GM18858 (cell line): Measurements from ENCODE around the gene SPINT2.
A peak's percentile ranks its signal among the peaks of the same experiment; 100 is the strongest.

Source experiments
- ATAC-seq: cut with Tn5 transposase; IDR thresholded peaks from one replicate; pipeline ENCODE4 v1.9.1; 2021; ENCODE audit not compliant: unreplicated experiment

The SPINT2 gene

GRCh38 chr19:38291855-38292254 is 27.5 kb downstream of the SPINT2 start:
- no peak for ATAC-seq

DNA sequence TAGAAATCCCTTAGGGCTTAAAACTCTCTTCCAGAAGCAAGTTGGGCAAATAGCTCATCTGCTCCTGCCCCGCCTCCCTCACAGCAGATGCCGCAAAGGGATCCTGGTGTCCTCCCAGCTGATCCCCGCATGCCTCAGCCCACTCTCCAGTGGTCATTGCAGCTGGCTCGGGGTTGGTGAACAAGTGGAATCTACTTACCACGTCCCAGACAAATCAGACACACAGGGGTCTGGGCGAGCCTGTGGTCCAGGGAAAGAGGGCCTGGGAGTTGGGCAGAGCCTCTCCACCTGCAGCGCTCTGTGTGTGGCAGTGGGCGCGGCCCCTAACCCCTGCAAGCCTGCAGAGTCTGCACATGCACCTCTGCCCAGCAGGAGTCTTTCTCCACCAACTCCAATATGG is 28.9 kb downstream of the SPINT2 start:
- ATAC-seq = no peak

- ATAC-seq = no peak
Measured at GRCh38 chr19:38294090-38294489, 29.7 kb downstream of the SPINT2 start.

DNA sequence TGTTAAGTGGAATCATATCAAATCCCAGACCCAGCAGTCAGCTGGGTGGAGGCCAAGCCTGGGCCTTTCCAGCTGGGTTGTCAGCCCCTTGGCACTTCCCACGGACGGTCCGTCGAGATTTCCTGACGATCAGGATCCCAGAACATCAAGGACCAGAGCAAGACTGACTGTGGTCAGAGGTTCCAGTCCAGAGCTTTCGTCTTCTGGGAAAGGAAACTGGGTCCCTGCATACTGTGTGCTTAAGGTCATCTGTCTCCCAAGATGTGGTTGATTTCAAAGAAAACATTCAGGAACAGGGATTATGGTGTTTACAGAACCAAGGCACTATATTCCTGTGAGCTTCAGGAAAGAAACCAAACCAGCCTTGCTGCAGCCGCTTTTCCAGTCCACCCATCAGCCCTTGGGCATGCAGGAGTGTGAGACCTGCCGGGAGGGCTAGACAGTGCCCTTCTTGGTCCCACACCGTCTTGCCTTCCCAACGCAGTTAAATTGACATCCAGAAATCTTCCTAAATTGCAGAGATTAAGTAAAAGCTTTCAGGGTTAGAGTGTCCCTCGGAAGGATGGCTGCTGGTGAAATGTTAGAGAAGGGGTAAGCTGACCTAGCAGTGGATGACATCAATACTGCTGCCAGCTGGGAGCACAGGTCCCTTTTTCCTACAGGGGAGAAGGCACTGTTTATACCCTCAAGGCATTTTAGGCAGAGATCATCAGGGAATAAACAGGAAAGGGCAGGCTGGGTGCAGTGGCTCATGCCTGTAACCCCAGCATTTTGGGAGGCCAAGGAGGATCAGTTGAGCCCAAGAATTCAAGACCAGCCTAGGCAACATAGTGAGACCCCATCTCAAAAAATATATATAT is 34.7 kb downstream of the SPINT2 start:
- no peak for ATAC-seq

DNA sequence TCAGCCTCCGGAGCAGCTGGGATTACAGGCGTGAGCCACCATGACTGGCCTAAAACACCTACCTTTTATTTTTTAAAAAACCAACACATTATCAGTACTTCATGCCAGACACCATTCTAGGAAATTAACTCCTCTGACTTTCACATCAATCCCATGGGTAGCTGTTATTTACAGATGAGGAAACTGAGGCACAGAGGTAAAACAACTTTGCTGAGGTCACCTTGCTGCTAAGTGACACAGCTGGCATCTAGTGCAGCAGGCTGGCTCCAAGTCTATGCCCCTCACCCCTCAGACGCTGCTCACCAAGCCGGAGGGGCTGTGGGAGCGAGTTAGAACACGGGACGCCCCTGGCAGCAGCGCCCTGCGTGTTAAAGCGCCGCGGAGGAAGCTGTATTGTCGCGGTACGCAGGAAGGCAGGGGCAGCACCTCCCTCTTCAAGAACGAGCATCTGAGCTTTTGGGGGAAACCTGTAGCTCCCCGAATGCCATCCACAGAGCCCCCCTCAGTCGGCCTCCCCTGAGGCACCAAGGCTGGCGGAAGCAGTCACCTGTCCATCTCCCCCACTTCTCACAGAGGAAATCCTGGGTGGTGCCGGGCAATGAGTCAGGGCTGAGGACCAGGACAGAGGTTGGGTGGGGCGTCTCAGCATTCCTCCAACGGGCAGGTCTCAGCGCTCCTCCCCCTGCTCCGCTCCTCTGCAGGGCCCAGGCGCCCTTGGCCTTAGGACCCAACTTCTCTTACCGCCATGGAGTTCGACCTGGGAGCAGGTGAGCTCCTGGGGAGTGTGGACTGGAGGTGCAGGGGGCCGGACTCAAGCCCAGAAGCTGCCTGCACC is 39.4 kb downstream of the SPINT2 start, which contains the start of gene C19orf33:
Gene C19orf33 (plus strand): TSS at position 735 of the 835 bp plus-strand sequence. CDS start 11 bp downstream, at position 746.
- no peak for ATAC-seq

- ATAC-seq = no peak
Measured at GRCh38 chr19:38304352-38304865, 40.0 kb downstream of the SPINT2 start.

GRCh38 chr19:38304866-38305429 is 40.6 kb downstream of the SPINT2 start:
- no peak for ATAC-seq

- ATAC-seq = no peak
Measured at GRCh38 chr19:38306236-38306635, 41.9 kb downstream of the SPINT2 start.

- no peak for ATAC-seq
Measured at GRCh38 chr19:38307076-38307475, 42.7 kb downstream of the SPINT2 start.

GRCh38 chr19:38307597-38307996 is 43.2 kb downstream of the SPINT2 start:
- no peak for ATAC-seq

GRCh38 chr19:38308006-38308766 is 43.8 kb downstream of the SPINT2 start:
- no peak for ATAC-seq

GRCh38 chr19:38308926-38309614 is 44.7 kb downstream of the SPINT2 start:
- no peak for ATAC-seq

DNA sequence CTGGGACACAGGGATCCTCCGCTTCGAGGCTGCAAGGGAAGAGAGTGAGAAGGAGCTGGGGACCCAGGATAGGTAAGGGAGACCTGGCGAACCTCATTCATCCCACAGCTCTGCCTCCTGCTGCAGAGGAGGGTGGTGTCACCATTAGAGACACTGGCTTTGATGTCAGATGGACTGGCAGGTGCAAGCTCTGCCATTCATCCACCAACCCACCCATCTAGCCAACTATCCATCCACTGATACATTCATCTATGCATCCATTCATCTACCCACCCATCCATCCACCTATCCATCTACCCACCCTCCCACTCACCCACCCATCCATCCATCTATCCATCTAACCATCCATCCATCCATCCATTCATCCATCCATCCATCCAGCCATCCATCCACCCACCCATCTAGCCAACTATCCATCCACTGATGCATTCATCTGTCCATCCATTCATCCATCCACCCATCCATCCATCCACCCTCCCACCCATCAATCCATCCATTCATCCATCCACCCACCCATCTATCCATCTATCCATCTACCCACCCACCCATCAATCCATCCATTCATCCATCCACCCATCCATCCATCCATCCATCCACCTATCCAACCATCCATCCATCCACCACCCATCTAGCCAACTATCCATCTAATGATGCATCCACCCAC is 45.4 kb downstream of the SPINT2 start:
- ATAC-seq = no peak

DNA sequence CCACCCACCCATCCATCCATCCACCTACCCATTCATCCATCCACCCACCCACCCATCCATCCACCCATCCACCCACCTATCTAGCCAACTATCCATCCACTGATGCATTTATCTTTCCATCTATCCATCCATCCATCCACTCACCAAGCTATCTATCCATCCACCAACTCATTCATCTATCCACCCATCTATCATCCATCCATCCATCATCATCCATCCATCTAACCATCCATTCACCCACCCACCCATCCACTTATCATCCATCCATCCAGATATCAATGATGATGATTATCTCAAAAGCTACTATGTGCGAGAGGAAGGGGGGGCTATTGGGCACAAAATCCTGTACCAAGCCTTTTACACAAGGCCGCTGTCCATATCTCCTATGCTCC is 45.9 kb downstream of the SPINT2 start:
- ATAC-seq = no peak

- ATAC-seq = no peak
Measured at GRCh38 chr19:38310986-38311385, 46.6 kb downstream of the SPINT2 start.

GRCh38 chr19:38315657-38316476 is 51.5 kb downstream of the SPINT2 start, which contains the start of gene YIF1B:
Gene YIF1B (minus strand): TSS chr19:38315947. CDS start chr19:38315917, 30 bp downstream.
- peak; percentile 54 for ATAC-seq

DNA sequence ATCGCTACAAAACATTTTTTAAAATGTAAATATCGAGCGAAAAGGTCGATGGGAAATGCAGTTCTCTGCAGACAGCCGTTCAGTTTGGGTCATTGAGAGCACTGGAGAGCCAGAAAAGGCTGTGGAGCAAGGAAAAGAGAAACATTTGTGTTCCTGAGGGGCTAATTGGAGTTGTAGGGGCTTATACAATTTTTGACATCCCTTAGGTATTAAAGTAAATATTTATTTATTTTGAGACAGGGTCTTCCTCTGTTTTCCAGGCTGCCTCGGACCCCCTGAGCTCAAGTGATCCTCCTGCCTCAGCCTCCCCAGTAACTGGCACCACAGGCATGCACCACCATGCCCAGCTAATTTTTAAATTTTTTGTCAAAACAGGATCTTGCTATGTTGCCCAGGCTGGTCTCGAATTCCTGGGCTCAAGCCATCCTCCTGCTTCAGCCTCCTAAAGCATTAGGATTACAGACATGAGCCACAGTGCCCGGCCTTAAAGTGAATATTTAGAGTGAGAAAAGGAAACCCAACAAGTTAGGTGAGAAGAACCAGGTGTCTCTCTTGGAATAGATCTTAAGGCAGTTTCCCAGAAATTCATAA is 52.2 kb downstream of the SPINT2 start:
- no peak for ATAC-seq

GRCh38 chr19:38317104-38317612 is 52.8 kb downstream of the SPINT2 start:
- ATAC-seq = no peak
